ENCODE data around the gene HNRNPAB. TPM values are rescaled to one million over a fixed set of nuclear protein-coding genes. Genes with fewer than 3 reads are reported as not detected.
"Not testable (repeated sequence)": the region's sequence is repeated elsewhere in the genome, so short reads cannot be mapped to it uniquely, and the experiment has no call there.

Gene HNRNPAB
- total RNA-seq, 1 donor from 2014 or later: 55.0 TPM

GRCh38 chr5:178231539-178232123 lies 27.3 kb downstream of the HNRNPAB start:
- DNase-seq: no peak

- DNase-seq: peak; percentile 79
Observed at GRCh38 chr5:178232124-178232919, 28.0 kb downstream of the HNRNPAB start, which contains the start of gene PHYKPL. TSS of gene PHYKPL (minus strand) at chr5:178232802. CDS start at chr5:178232550, 252 bp downstream.

- no peak for DNase-seq
Observed at GRCh38 chr5:178232920-178233429, 28.6 kb downstream of the HNRNPAB start.

GRCh38 chr5:178234121-178234749 lies 29.9 kb downstream of the HNRNPAB start:
- no peak for DNase-seq

- peak; percentile 81 for DNase-seq
Observed at GRCh38 chr5:178234750-178235587, 30.6 kb downstream of the HNRNPAB start.

GRCh38 chr5:178235588-178235974 lies 31.2 kb downstream of the HNRNPAB start:
- no peak for DNase-seq

GRCh38 chr5:178236126-178236525 lies 31.8 kb downstream of the HNRNPAB start:
- no peak for DNase-seq

GRCh38 chr5:178236679-178237078 lies 32.3 kb downstream of the HNRNPAB start:
- no peak for DNase-seq

GRCh38 chr5:178237431-178238312 lies 33.3 kb downstream of the HNRNPAB start:
- no peak for DNase-seq

GRCh38 chr5:178238313-178238635 lies 33.9 kb downstream of the HNRNPAB start:
- DNase-seq: no peak

GRCh38 chr5:178238711-178239592 lies 34.6 kb downstream of the HNRNPAB start:
- DNase-seq: no peak

GRCh38 chr5:178239626-178240301 lies 35.4 kb downstream of the HNRNPAB start:
- not testable (repeated sequence) for DNase-seq

GRCh38 chr5:178240341-178240741 lies 36.0 kb downstream of the HNRNPAB start:
- DNase-seq: no peak

- DNase-seq: no peak
Observed at GRCh38 chr5:178240766-178241165, 36.4 kb downstream of the HNRNPAB start.

- DNase-seq: no peak
Observed at GRCh38 chr5:178241231-178241663, 36.9 kb downstream of the HNRNPAB start.

GRCh38 chr5:178241688-178242231 lies 37.4 kb downstream of the HNRNPAB start:
- DNase-seq: no peak

- DNase-seq: no peak
Observed at GRCh38 chr5:178242416-178242815, 38.1 kb downstream of the HNRNPAB start.

- DNase-seq: no peak
Observed at GRCh38 chr5:178244576-178244975, 40.2 kb downstream of the HNRNPAB start.

- no peak for DNase-seq
Observed at GRCh38 chr5:178245389-178245788, 41.1 kb downstream of the HNRNPAB start.
